Tibial artery (tissue), 4 donors: ENCODE results near the gene WHRN.

Experiments
- DNase-seq, 2 donors: peaks; one replicate each; pipeline ENCODE4 v3.0.0-alpha.2; 2019
- H3K27ac ChIP-seq, 2 donors: fragments of 200-600 bp; sonication (generic) in 1 of 2; 1 replicate in 1 of 2; 2 replicates in 1 of 2; pipeline ENCODE4 v1.5.1; 2018 to 2019; ENCODE audit warnings: mild to moderate bottlenecking in 1 of 2
- H3K27me3 ChIP-seq, 2 donors: fragments of 200-600 bp; sonication (generic) in 1 of 2; one replicate each; pipeline versions ENCODE4 v1.5.1 to v1.6.0; 2016 to 2019
- H3K36me3 ChIP-seq, 3 donors: fragments of 200-600 bp; sonication (generic) in 2 of 3; one replicate each; pipeline ENCODE4 v1.5.1; 2016 to 2019; ENCODE audit warnings: mild to moderate bottlenecking in 2 of 3
- H3K4me1 ChIP-seq, 4 donors: fragments of 200-600 bp; sonication (generic) in 2 of 4; 1 replicate in 3 of 4; 2 replicates in 1 of 4; pipeline ENCODE4 v1.5.1; 2016 to 2019
- H3K4me3 ChIP-seq, 2 donors: fragments of 200-600 bp; sonication (generic) in 1 of 2; 1 replicate in 1 of 2; 2 replicates in 1 of 2; pipeline ENCODE4 v1.5.1; 2018 to 2019; ENCODE audit warnings: mild to moderate bottlenecking in 2 of 2
- H3K9me3 ChIP-seq, 3 donors: fragments of 200-600 bp; sonication (generic) in 1 of 3; one replicate each; pipeline ENCODE4 v1.5.1; 2016 to 2019
- intact Hi-C: fragments of 100-400 bp; cut with DNase I; formaldehyde crosslinking; loops from one replicate; pipeline ENCODE4 v1.15.0; 2023; ENCODE audit warnings: low total_unique reads
- TF ChIP-seq, protein P1 (sequence below), 2 experiments: fragments of 200-600 bp in 1 of 2; fragments of 450-650 bp in 1 of 2; IDR thresholded peaks; one replicate each; pipeline ENCODE4 v1.5.1; 2017 to 2019; ENCODE audit warnings: antibody characterized with exemption in 2 of 2, mild to moderate bottlenecking in 1 of 2, moderate library complexity in 1 of 2

The WHRN gene

GRCh38 chr9:114416290-114416689 is 89.0 kb downstream of the WHRN start:
- H3K9me3 ChIP-seq, result no peaks in the 10 kb centered on the region
- H3K27me3 ChIP-seq, result no peaks in the 10 kb centered on the region
- H3K27ac ChIP-seq, result no peak overlapping the region
- H3K4me3 ChIP-seq, result no peak overlapping the region
- intact Hi-C loops, result no loop called here
- no peaks in the 10 kb centered on the region for H3K36me3 ChIP-seq
- TF ChIP-seq, protein P1, sequence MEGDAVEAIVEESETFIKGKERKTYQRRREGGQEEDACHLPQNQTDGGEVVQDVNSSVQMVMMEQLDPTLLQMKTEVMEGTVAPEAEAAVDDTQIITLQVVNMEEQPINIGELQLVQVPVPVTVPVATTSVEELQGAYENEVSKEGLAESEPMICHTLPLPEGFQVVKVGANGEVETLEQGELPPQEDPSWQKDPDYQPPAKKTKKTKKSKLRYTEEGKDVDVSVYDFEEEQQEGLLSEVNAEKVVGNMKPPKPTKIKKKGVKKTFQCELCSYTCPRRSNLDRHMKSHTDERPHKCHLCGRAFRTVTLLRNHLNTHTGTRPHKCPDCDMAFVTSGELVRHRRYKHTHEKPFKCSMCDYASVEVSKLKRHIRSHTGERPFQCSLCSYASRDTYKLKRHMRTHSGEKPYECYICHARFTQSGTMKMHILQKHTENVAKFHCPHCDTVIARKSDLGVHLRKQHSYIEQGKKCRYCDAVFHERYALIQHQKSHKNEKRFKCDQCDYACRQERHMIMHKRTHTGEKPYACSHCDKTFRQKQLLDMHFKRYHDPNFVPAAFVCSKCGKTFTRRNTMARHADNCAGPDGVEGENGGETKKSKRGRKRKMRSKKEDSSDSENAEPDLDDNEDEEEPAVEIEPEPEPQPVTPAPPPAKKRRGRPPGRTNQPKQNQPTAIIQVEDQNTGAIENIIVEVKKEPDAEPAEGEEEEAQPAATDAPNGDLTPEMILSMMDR (IDR thresholded peaks at IDR 0.05), result no peak
- DNase-seq, result no peak
- H3K4me1 ChIP-seq, result peaks cover 0 to 15% (median 4%) of the 10 kb centered on the region in 4 donors

- H3K27me3 ChIP-seq, result no peaks in the 10 kb centered on the region
- intact Hi-C loops, result no loop called here
- peaks cover 0 to 15% (median 4%) of the 10 kb centered on the region in 4 donors for H3K4me1 ChIP-seq
- DNase-seq, result no peak
- H3K4me3 ChIP-seq, result no peak overlapping the region
- no peaks in the 10 kb centered on the region for H3K36me3 ChIP-seq
- peak overlapping the region; percentile 14 to 42 for H3K27ac ChIP-seq
- no peaks in the 10 kb centered on the region for H3K9me3 ChIP-seq
- TF ChIP-seq, protein P1 (IDR thresholded peaks at IDR 0.05), result no peak
These were observed 90.9 kb downstream of the WHRN start for GRCh38 chr9:114414346-114414745.

- no peak for DNase-seq
- H3K36me3 ChIP-seq, result no peaks in the 10 kb centered on the region
- no peaks in the 10 kb centered on the region for H3K9me3 ChIP-seq
- H3K4me3 ChIP-seq, result no peak overlapping the region
- H3K4me1 ChIP-seq, result peaks cover 0 to 15% (median 4%) of the 10 kb centered on the region in 4 donors
- peak overlapping the region in 1 of 2 donors; percentile 42 for H3K27ac ChIP-seq
- TF ChIP-seq, protein P1 (IDR thresholded peaks at IDR 0.05), result no peak
- intact Hi-C loops, result no loop called here
- no peaks in the 10 kb centered on the region for H3K27me3 ChIP-seq
These were observed 91.4 kb downstream of the WHRN start for GRCh38 chr9:114413861-114414301.

DNA sequence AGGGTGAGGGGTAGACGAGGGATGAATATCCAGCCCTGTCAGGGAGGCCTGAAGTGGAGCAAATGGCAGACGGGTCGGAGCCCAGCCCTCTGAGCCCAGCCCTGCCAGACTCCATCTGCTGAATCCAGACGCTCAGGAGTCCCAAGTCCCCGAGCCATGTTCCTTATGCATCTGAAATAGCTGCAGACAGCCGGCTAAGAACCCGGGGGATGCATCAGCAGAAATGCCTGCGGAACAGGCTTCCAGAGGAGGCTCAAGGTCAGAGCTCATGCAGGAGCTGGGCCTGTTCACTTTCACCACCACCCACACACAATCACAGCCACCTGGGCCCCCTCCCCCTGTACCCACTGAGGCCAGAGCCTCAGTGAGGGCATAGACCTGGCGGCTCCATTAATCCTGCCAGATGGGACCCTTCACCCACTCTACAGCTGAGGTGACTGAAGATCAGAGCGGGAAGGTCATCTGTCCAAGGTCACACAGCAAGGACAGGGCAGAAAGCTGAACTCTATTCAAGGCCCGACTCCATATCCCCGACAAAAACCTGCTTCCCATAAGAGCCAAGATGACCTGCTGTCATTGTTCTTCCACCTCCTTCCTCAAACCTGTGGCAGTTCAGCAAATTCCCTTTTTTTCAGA is 93.1 kb downstream of the WHRN start:
- Histone ChIP-seq H3K27me3 (no peaks in the 10 kb centered on the region), H3K4me3 (no peak overlapping the region), H3K27ac (no peak overlapping the region), H3K36me3 (peaks cover 0 to 5% (median 0%) of the 10 kb centered on the region in 3 donors), H3K9me3 (no peaks in the 10 kb centered on the region), H3K4me1 (peaks cover 0 to 15% (median 4%) of the 10 kb centered on the region in 4 donors)
- intact Hi-C loops, result no loop called here
- no peak for DNase-seq
- TF ChIP-seq, protein P1 (IDR thresholded peaks at IDR 0.05), result no peak

GRCh38 chr9:114411452-114411851 is 93.8 kb downstream of the WHRN start:
- H3K36me3 ChIP-seq, result peaks cover 0 to 5% (median 0%) of the 10 kb centered on the region in 3 donors
- intact Hi-C loops, result no loop called here
- DNase-seq, result no peak
- H3K27ac ChIP-seq, result no peak overlapping the region
- no peaks in the 10 kb centered on the region for H3K27me3 ChIP-seq
- TF ChIP-seq, protein P1 (IDR thresholded peaks at IDR 0.05), result no peak
- peaks cover 0 to 15% (median 4%) of the 10 kb centered on the region in 4 donors for H3K4me1 ChIP-seq
- no peaks in the 10 kb centered on the region for H3K9me3 ChIP-seq
- H3K4me3 ChIP-seq, result no peak overlapping the region
